SK-N-SH (cell line): ENCODE data around the gene TIGD3.

Experiments used
- EP300 ChIP-seq, 2 experiments: IDR thresholded peaks; 2 replicates each; pipeline versions ENCODE4 v1.4.0 to v1.6.1; 2012; ENCODE audit warnings: borderline replicate concordance in 1 of 2, low read depth in 1 of 2, low read length in 1 of 2
- EZH2phosphoT487 ChIP-seq: fragments of 200-600 bp; sonication (generic); IDR thresholded peaks from 2 replicates; pipeline ENCODE4 v1.6.1; 2017; ENCODE audit warnings: low read depth, mixed run types, mild to moderate bottlenecking, antibody characterized with exemption, moderate library complexity, borderline replicate concordance
- NFIC ChIP-seq: IDR thresholded peaks from 2 replicates; pipeline ENCODE4 v1.4.0; 2012; ENCODE audit warnings: borderline replicate concordance
- RCOR1 ChIP-seq: fragments of 150-350 bp; IDR thresholded peaks from 2 replicates; pipeline ENCODE4 v1.6.1; 2017; ENCODE audit warnings: antibody characterized with exemption, low read length
- YY1 ChIP-seq: IDR thresholded peaks from 2 replicates; pipeline ENCODE4 v1.4.0; 2012; ENCODE audit warnings: low read depth, mild to moderate bottlenecking
- TF ChIP-seq, protein P1 (sequence below): fragments of 200-600 bp; sonication (generic); IDR thresholded peaks from 2 replicates; pipeline ENCODE4 v1.6.1; 2017; ENCODE audit warnings: antibody characterized with exemption, mild to moderate bottlenecking, moderate library complexity

DNA sequence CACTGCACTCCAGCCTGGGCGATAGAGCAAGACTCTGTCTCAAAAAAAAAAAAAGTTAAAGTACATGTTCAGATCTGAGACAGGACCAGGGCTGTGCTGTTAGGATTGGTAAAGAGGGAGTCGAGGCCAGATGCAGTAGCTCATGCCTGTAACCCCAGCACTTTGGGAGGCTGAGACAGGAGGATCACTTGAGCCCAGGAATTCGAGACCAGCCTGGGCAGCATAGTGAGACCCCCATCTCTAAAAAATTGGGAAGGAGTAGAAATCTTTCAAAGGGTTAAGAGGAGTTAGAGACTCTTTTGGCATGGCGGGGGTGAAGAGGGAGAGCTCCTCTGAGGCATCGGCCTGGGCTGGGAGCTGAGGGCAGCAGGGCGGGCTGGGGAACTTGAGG, 16.1 kb downstream of the TIGD3 start:
- TF ChIP-seq NFIC (no peak), YY1 (no peak), EZH2phosphoT487 (no peak), EP300 (IDR thresholded peaks at IDR 0.05; ENCODE audit: borderline replicate concordance in 1 of 2, low read depth in 1 of 2, low read length in 1 of 2) (no peak), RCOR1 (no peak)
- TF ChIP-seq, protein P1, sequence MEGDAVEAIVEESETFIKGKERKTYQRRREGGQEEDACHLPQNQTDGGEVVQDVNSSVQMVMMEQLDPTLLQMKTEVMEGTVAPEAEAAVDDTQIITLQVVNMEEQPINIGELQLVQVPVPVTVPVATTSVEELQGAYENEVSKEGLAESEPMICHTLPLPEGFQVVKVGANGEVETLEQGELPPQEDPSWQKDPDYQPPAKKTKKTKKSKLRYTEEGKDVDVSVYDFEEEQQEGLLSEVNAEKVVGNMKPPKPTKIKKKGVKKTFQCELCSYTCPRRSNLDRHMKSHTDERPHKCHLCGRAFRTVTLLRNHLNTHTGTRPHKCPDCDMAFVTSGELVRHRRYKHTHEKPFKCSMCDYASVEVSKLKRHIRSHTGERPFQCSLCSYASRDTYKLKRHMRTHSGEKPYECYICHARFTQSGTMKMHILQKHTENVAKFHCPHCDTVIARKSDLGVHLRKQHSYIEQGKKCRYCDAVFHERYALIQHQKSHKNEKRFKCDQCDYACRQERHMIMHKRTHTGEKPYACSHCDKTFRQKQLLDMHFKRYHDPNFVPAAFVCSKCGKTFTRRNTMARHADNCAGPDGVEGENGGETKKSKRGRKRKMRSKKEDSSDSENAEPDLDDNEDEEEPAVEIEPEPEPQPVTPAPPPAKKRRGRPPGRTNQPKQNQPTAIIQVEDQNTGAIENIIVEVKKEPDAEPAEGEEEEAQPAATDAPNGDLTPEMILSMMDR, result no peak
